PC-9 (cell line): ENCODE measurements around the gene LONP2.

Source experiments
- EZH2 ChIP-seq: fragments of 200-600 bp; sonication (generic); IDR thresholded peaks from 2 replicates; pipeline ENCODE4 v1.8.0; 2017; ENCODE audit warnings: antibody characterized with exemption, low read depth
- TF ChIP-seq, protein P1 (sequence below): fragments of 200-600 bp; sonication (generic); conservative IDR thresholded peaks from 2 replicates; pipeline ENCODE4 v1.6.1; 2017; ENCODE audit warnings: mixed run types, antibody characterized with exemption, mild to moderate bottlenecking, moderate library complexity

- TF ChIP-seq, protein P1, sequence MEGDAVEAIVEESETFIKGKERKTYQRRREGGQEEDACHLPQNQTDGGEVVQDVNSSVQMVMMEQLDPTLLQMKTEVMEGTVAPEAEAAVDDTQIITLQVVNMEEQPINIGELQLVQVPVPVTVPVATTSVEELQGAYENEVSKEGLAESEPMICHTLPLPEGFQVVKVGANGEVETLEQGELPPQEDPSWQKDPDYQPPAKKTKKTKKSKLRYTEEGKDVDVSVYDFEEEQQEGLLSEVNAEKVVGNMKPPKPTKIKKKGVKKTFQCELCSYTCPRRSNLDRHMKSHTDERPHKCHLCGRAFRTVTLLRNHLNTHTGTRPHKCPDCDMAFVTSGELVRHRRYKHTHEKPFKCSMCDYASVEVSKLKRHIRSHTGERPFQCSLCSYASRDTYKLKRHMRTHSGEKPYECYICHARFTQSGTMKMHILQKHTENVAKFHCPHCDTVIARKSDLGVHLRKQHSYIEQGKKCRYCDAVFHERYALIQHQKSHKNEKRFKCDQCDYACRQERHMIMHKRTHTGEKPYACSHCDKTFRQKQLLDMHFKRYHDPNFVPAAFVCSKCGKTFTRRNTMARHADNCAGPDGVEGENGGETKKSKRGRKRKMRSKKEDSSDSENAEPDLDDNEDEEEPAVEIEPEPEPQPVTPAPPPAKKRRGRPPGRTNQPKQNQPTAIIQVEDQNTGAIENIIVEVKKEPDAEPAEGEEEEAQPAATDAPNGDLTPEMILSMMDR: no peak
- no peak for TF ChIP-seq EZH2
Measured at GRCh38 chr16:48261569-48261968, 17.5 kb downstream of the LONP2 start.
